GM19467 (cell line): Measurements from ENCODE around the gene TREH.

ENCODE experiments used
- ATAC-seq: cut with Tn5 transposase; IDR thresholded peaks from one replicate; pipeline ENCODE4 v1.9.1; 2021; ENCODE audit warnings: mild to moderate bottlenecking, moderate library complexity; ENCODE audit not compliant: unreplicated experiment

Gene TREH

DNA sequence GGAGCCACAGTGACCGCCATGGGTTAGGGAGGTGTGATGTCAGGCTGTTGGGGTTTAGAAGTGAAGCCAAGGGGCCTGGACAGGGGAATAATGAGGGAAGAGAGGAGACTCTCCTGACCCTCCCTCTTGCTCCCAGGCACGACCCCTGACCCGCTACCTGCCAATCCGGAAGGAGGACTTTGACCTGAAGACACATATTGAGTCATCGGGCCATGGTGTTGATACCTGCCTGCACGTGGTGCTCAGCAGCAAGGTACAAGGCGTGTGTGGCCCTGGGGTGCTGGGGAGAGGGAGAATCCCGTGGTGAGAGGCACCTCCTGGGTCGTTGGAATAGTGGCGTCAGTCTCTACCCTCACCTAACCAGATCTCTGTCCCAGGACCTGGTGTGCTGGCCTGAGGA lies 29.5 kb downstream of the TREH start:
- ATAC-seq = no peak

DNA sequence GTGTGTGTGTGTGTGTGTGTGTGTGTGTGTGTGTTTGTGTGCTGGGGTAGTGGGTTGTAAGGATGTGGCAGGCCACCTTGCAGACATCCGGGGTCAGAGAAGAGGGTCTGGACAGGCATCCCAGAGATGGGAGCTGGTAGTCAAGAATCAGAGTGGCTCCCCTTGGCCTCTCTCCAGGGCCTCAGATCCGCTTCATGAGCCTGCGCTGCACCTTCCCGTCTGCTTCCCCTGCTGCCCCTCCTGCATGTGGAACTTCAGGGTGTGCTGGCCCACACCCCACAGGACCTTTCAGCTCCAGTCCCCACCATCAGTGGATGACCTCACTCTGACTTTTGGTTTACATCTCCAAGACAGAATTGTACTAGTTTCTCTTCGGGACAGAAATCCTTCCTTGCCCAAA lies 31.2 kb downstream of the TREH start:
- ATAC-seq = no peak

DNA sequence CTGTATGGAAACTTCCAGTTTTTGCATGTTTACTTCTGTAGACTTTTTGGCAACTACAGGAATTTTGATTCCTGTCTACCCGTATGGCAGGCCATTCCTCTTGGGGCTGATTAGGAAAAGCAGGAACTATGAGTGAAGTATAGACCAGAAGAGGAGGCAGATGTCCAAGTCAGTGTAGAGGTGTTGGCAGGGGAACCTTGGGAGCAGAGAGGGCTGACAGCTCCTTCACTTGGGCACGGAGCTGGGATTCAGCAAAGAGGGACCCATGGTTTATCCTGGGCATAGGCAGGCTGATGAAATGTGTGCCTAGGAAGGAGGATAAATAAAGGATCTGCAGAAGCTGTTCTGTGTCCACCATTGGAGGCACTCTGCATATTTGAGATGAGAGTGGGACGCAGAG lies 33.1 kb downstream of the TREH start:
- ATAC-seq = no peak

DNA sequence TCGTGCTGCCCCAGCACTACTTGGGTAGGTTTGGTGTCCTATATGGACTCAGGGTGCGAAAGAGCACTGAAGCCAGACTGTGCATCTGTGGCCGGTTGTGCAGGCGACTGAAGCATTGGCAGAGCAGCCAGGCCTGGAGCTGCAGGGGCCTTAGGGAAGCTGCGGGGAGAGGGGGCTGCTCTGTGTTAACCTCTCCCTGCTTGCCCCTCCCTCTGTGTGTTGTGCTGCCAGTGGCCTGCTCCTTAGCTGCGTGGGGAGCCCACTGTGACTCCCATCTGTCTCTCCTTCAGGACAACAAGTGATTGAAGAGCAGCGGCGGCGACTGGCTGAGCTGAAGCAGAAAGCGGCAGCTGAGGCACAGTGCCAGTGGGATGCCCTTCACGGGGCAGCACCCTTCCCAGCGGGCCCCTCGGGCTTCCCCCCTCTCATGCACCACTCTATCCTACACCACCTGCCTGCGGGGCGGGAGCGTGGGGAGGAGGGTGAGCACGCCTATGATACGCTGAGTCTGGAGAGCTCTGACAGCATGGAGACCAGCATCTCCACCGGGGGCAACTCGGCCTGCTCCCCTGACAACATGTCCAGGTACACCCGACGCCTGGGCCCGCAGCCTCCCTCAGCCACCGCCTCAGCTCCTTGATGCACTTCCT lies 34.3 kb downstream of the TREH start:
- no peak for ATAC-seq

DNA sequence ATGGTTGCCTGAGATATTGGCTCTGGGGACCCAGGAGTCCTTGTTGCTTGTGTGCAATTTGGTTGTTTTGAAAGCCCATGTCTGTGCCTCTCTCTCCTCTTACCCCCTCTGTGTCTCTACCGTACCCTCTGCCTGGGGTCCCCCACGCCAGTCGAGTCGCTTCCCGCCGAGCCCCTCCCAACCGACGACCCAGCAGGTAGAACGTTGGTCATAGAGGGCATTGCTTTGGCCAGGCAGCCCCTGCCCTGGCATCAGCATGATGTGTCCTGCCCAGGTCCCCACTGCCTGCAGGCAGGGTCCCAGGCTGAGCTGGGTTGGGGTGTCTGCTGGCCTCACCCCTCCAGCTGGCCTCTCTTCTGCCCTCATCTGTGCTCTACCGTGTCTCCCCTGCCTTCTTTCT lies 35.0 kb downstream of the TREH start:
- ATAC-seq = no peak

DNA sequence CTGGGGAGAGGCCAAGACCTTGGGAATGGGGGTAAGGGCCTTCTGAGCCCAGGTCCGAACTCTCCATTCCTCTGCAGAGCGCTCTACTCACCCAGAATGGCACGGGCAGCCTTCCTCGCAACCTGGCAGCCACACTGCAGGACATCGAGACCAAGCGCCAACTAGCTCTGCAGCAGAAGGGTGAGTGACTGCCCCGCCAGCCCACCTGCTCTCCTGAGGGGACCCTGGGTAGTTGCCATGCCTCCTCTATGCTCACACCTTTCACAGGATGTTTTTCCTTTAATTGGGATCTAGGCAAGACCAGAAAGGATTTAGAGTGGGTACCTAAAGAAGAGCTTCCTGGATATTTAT lies 35.5 kb downstream of the TREH start:
- no peak for ATAC-seq

DNA sequence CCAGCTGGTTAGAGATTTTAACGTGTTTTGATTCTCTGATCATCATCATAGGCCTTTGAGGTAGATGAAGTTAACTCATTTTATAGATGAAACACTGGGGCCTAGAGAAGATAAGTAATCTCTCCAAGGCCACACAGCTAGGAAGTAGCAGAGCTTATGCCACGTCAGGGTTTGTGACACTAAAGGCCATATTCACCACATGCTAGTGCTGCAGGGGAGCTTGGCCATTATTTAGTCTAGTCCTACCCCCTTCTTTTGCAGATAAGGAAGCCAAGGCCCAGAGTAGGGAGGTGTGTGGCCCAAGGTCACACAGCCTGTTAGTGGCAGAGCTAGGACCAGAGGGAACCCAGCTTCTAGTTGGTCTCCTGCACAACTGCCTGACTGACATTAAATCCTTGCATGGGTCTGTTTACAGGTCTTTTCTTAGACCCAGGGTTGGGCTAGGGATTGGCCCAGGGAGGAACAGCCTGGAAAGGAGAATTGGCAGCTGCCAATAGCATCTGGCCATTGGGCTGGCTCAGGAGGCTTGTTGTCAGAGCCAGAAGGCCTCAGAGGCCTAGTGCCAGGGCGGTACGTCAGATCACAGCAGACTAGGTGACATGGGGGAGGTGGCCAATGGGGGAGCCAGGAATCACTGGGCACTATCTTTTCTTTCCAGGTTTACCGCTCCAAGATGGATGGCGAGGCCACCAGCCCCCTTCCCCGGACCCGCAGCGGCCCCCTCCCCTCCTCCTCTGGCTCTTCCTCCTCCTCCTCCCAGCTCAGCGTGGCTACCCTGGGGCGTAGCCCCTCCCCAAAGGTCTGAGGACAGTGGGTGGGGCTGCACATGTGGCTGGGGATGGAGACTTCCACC lies 36.1 kb downstream of the TREH start:
- no peak for ATAC-seq

DNA sequence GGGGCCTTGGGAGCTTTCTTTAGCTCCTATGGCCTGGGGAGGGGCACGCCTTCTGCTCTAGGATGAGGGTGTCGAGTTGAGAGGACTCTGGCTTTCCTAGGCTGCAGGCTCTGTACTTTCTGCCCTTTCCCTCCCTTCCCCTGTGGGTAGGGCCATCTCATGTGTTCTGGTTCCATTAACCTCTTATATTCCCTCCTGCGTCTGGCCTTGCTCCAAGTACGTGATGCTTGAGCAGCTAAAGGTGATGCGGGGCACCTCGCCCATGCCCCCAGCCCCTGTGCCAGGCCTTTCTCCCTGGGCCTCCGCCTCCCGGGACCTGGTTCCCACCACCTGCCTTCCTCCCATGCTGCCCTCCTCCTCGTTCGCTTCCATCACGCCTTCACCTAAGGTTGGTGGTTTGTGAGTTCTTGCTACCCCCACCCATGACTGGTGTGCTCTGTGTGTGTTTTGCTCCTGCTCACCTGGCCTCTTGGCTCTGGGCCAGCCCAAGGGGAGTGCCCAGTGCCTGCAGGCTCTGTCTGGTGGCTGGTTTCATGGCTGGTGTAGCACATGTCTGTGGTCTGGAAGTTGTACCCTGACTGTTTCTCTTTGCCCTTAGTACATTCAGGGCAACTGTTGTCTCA lies 37.9 kb downstream of the TREH start:
- no peak for ATAC-seq

DNA sequence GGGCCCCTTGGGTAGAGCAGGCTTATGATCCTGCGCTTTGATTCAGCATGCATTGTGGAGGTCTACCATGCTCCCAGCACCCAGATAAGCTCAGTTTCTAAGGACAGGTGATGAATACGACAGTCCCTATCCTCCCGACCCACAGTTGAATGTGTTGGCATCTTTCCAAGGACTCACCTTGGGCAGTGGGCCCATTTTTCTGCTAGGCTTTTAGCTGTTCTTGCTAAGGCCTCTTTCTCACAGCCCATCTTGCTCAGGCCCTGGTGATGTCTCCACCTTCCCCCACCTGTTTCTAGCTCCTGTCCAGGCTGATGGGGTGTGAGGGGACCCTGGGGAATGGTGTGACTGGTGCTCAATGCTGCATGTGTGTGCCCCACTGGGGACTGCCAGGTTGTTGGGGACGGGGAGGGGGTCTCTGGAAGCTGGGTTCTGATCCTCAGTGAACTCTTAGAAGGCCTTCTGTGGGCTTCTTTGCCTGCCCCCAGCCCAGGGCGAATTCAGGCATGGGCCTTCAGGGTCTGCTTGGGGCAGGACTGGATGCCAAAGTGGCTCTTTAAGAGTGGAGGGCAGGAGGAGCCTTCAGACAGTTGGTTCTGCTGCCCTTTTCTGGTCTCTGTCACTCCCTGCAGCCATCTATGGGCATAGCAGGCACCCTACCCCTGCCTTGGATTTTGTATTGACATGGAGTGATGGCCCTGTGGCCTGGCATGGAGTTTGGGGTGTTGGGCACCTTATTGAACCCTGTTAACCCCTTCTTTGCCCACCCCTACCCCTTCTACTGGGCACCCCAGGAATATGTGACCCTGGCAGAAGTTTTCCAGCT lies 38.9 kb downstream of the TREH start:
- ATAC-seq = no peak

DNA sequence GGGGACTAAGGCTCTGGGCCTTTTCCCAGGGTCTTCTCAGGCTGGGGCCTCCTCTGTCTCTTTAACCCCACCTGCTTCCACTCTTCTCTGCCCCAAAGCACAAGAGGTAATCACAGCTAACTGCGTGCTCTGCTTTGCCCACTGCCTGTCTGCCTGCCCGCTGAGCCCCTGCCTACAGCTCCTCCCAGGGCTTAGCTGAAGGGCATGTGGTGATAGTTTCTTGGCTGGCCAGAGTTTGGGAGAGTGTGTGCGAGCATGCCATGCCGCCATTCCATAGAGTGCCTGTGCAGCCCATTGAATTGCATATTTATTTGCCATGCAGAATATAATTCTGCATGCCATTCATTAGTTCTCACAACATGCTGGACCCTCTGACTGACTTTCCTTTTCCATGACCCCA lies 39.6 kb downstream of the TREH start:
- no peak for ATAC-seq

DNA sequence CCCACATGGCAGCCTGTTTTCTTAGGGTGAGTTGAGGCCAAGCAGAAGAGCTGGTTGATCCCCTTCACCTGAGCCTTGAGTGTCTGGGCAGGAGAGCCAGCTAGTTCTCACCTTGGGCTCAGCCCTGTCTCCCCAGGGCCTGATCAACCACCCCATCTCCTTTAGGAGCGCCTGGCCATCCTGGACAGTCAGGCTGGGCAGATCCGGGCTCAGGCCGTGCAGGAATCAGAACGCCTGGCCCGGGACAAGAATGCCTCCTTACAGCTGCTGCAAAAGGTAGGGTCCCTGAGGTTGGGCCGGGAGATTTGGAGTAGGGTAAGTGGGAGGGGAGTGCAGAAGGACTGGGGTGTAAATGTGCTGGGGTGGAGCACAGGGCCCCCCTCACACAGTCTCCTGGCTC lies 40.7 kb downstream of the TREH start:
- no peak for ATAC-seq

DNA sequence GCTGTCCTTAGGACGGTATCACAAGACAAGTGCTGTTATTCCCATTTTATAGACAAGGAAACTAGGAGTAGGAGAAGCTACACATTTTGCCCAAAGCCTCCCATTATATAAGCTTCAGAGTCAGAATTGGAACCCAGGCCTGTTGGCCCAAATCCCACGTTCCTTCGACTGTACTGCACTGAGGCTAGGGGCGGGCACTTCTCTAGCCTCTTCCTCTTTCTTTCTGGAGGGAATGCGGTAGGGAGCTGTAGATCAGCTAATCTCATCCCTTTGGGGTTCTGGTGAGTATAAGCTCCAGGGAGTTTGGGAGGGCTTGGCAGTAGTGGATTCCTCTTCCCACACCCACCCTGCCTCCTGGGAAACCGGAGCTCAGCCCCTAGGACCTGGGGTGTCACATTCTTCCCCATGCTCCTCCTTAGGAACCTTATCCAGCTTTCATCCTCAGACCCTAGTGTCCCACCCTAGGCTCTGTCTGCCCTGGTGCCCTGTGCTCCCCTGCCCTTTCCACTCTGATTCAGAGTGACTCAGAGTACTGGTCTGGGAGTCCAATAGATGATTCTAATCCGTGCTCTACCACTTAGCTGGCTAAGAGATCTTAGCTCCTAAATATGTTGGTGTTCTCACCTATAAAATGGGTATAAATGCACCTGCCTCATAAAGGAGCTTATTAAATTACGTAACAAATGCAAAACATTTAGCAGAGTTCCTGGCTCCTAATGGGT lies 42.7 kb downstream of the TREH start:
- no peak for ATAC-seq

DNA sequence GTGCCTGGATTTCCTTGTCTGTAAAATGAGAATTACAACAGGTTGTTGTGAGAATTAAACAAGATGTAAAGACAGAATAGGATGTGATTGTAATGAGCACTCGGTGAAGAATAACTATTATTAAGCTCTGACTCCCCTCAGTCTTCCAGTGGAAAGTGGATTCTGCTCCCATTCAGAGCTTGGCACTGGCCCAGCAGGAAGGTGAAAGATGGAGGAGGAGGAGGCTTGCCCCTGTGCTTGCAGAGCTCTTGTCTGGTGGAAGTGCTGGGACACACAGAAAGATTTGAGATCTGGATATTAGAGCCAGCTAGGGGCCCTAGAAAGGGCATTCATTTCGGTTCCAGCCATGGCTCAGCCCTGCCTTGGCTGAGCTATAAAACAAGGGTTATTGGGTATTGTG lies 43.8 kb downstream of the TREH start:
- ATAC-seq = no peak

DNA sequence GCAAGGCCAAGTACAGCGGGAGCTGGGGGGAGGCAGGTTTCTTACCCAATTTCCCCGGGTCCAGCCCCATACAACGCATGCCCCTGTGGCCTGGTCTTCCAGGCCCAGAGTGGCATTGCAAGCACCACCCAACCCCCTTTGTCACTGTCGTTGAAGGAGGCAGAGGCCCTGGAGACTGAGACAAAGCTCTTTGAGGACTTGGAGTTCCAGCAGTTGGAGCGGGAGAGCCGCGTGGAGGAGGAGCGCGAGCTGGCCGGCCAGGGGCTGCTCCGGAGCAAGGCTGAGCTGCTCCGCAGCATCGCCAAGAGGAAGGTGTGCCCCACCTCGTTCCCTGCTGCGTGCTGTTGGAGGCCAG lies 44.2 kb downstream of the TREH start:
- no peak for ATAC-seq

DNA sequence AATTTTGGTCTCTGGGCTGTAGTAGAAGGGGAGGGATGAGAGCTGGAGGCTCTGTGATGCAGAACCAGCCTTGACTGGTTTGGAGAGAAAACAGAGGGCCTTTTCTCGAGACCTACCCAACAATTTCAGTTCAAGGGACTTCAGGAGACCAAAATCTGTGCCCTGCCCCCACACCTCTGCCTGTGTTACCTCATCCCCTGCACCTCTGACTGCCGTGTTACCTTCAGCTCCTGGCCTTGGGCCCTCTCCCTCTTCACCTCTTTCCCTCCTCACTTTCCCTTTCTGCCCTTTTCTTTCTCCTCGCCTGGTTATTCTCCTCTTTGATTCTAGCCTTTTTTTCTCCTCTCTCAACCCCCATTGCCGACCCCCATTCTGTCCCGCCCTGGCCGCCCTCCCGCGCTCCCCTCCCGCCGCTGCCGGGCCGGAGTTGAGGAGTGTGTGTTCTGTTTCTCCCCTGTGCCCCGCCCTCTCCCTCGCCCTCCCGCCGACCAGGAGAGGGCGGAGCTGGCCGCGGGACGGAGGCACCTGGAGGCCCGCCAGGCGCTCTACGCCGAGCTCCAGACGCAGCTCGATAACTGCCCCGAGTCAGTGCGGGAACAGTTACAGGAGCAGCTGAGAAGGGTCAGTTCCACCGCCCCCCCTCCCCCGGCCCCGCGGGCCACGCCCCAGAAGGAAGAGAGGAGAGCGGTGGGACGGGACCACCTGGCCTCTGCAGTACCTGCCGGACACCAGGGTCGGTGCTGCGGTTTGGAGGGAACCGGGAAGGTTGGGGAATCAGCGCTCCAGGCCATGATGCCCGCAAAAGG lies 44.8 kb downstream of the TREH start:
- ATAC-seq = no peak

DNA sequence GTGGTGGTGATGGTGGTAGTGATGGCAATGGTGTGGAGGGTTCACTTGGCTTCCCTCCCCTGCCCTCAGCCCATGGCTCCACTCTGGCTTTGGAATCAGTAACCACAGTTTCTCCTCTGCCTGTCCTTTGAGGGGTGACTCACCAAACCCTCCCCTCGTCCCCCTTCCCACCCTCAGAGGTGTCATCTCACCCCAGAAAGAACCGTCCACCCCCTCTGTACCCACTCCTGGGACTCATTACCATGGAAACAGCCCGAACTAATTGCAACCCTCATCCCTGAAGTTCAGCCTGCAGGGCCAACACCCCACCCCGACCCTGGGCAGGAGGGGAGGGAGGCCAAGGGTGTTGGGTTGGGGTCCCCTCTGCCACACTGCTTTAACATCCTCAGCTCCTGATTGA lies 45.5 kb downstream of the TREH start:
- ATAC-seq = no peak

DNA sequence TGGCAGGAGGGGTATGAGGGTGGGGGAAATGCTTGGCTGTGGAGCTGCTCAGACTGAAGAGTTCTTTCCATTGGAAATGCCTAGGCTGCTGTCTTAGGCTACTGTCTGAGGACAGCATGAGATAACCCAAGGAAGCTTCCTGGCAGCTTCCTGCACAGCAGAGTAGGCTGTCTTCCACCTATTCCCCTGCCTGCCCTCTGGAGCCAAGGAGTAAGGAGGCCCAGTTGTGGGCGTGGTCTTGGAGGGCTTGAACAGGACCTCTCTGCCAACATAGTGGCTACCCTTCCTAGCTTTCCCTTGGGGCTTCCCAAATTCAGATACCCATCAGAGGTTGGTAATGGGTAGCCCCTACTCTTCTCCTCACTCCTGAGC lies 46.1 kb downstream of the TREH start:
- no peak for ATAC-seq

DNA sequence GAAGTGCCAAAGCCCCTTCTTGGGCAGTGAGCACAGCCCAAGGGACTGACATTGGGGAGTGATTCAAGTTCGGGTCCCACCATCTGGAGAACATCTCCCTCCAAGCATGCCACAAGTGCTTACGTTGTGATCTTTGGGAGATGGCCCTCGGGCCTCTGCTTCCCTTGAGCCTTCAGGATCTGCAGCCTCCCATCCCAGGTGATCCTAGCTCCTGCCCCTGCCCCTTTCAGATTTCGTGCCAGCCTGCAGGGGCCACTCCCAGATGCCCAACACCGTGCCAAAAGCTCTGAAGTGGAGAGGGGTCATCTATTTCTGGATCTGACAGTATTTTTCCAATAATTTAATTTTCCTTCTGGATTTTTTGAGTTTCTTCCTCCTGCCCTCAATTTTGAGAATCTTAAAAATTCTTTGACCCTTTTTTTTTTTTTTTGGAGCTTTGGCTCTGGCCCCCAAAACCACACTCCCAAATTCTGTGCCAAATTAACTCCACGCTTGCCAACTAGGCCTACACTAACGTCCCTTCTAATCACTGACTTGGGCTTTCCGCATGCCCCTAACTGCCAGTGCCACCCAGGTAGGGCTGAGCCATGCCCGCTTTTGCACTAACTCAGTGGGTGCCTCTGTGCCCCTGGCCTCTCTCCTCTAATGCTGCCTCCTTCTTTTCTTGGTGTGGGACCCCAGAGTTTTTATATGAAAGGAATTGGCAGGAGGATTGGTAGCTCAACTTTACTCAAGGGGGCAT lies 46.7 kb downstream of the TREH start:
- ATAC-seq = no peak

DNA sequence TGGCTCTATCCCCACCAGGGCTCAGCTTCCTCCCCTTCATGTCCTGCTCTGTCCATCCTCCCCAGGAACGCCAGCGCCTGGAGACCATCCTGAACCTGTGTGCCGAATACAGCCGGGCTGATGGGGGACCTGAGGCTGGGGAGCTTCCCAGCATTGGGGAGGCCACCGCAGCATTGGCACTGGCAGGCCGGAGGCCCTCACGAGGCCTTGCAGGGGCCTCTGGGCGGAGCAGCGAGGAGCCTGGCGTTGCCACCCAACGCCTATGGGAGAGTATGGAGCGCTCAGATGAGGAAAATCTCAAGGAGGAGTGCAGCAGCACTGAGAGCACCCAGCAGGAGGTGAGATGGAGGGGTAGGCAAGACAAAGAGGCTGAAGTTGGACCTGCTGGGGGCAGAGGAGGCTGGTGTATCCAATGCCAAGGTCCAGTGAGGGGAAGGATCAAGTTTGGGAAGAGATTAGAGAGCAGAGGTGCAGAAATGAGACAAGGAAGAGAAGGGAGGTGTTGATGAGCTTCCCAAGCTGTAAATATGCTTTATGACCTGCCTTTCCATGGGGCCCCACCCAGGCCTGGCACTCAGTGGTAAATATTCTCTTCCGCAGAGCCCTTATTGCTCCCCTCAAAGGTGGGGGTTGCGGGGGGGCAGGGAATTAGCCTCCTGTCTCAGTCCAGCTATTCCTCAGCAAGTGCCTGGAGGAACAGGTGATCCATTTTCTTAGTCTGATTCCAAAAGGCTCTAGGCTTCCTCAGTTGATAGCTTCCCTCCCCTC lies 48.1 kb downstream of the TREH start:
- no peak for ATAC-seq
